Natural killer cell (primary cell): Measurements from ENCODE around the gene COL1A2. TPM values are rescaled to one million over a fixed set of nuclear protein-coding genes. Genes with fewer than 3 reads are reported as not detected.

Experiments used
- ATAC-seq, 3 donors: fragments of 150-1000 bp in 2 of 3; fragments of 200-7000 bp in 1 of 3; cut with Tn5 transposase; 1 replicate in 1 of 3; 2 replicates in 2 of 3; pipeline ENCODE4 v1.10.0; 2021; ENCODE audit warnings: mild to moderate bottlenecking in 2 of 3, moderate library complexity in 2 of 3
- DNase-seq, 2 donors: peaks; one replicate each; pipeline versions ENCODE4 v3.0.0 to v3.0.0-alpha.2; 2013 to 2021; ENCODE audit warnings: mixed read lengths in 1 of 2
- H3K27ac ChIP-seq: one replicate; pipeline ENCODE4 v1.5.1; 2013; ENCODE audit warnings: mild to moderate bottlenecking, low read length
- H3K27me3 ChIP-seq: one replicate; pipeline ENCODE4 v1.6.1; 2013; ENCODE audit warnings: low read length; ENCODE audit not compliant: control insufficient read depth, insufficient read depth
- H3K36me3 ChIP-seq: one replicate; pipeline ENCODE4 v1.6.1; 2013; ENCODE audit warnings: low read length; ENCODE audit not compliant: control insufficient read depth, insufficient read depth
- H3K4me1 ChIP-seq: one replicate; pipeline ENCODE4 v1.6.1; 2013; ENCODE audit warnings: low read length; ENCODE audit not compliant: control insufficient read depth, insufficient read depth
- H3K4me3 ChIP-seq: one replicate; pipeline ENCODE4 v1.5.1; 2013; ENCODE audit warnings: low read length
- H3K9me3 ChIP-seq: one replicate; pipeline ENCODE4 v1.6.1; 2013; ENCODE audit warnings: low read length; ENCODE audit not compliant: control insufficient read depth, insufficient read depth
- H3K27ac Mint-ChIP-seq, 2 donors: one replicate each; pipeline ENCODE4 v1.8.0; 2022; ENCODE audit warnings: mild to moderate bottlenecking in 2 of 2, mixed read lengths in 2 of 2, moderate library complexity in 1 of 2
- H3K27me3 Mint-ChIP-seq, 2 donors: one replicate each; pipeline ENCODE4 v1.8.0; 2022; ENCODE audit warnings: low read depth in 2 of 2, mixed read lengths in 2 of 2
- H3K36me3 Mint-ChIP-seq: one replicate; pipeline ENCODE4 v1.8.0; 2022; ENCODE audit warnings: mixed read lengths
- H3K4me1 Mint-ChIP-seq, 2 donors: one replicate each; pipeline ENCODE4 v1.8.0; 2022; ENCODE audit warnings: mixed read lengths in 2 of 2
- H3K4me3 Mint-ChIP-seq: one replicate; pipeline ENCODE4 v1.8.0; 2022; ENCODE audit warnings: mild to moderate bottlenecking, moderate library complexity, mixed read lengths
- H3K9me3 Mint-ChIP-seq, 2 donors: one replicate each; pipeline ENCODE4 v1.8.0; 2022; ENCODE audit warnings: mixed read lengths in 2 of 2
- CTCF ChIP-seq: fragments of 200-600 bp; IDR thresholded peaks from one replicate; pipeline ENCODE4 v1.8.0; 2022; ENCODE audit warnings: antibody characterized with exemption
- WGBS: methylation state at CpG from one replicate; pipeline ENCODE4 v1.1.7; 2013; ENCODE audit warnings: missing lambda C conversion rate; ENCODE audit not compliant: insufficient coverage; 5-methylcytosine and 5-hydroxymethylcytosine counted together
- intact Hi-C: fragments of 100-400 bp; cut with micrococcal nuclease; formaldehyde crosslinking; loops from one replicate; pipeline ENCODE4 v1.14.2; 2022
- total RNA-seq, 4 donors: library from RNA; stranded (reverse); fragments of 120-200 nt in 1 of 4; gene quantifications; one replicate each; pipeline versions ENCODE4 v1.2.3 to v1.2.4, GENCODE V29; 2013 to 2022

COL1A2 gene
- total RNA-seq, 3 donors from 2014 or later (not counting 1 experiment from before 2014, with no cell fraction given), result not detected

DNA sequence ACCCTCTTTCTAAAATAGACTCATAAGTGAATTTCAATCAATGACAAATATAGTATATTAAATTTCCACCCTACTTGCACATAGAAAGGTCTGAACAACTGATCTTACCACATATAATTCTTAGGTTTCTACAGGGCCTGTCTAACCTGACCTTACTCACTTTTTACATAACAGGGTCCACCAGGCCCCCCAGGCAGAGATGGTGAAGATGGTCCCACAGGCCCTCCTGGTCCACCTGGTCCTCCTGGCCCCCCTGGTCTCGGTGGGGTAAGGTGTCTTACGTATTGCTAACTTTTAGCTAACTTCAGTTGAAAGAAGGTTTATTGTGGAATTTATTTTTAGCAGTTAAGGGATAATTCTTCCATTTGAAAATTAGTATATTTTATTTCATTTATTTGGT lies 5.3 kb downstream of the COL1A2 start:
- no peak overlapping the region for H3K4me3 ChIP-seq
- WGBS, result no CpG with 5 or more reads among the region's 2 CpGs
- H3K36me3 Mint-ChIP-seq, result no peaks in the 10 kb centered on the region
- no peaks in the 10 kb centered on the region for H3K9me3 ChIP-seq
- peaks cover 7 to 28% of the 10 kb centered on the region in 2 donors for H3K27me3 Mint-ChIP-seq
- H3K36me3 ChIP-seq, result no peaks in the 10 kb centered on the region
- no peak overlapping the region for H3K4me3 Mint-ChIP-seq
- H3K9me3 Mint-ChIP-seq, result no peaks in the 10 kb centered on the region
- no peak for TF ChIP-seq CTCF
- intact Hi-C loops, result no loop called here
- H3K27ac ChIP-seq, result no peak overlapping the region
- H3K4me1 Mint-ChIP-seq, result peaks cover 6% of the 10 kb centered on the region in 2 donors
- no peak overlapping the region for H3K27ac Mint-ChIP-seq
- DNase-seq (no peak), ATAC-seq (no peak)
- peaks cover 19% of the 10 kb centered on the region for H3K27me3 ChIP-seq
- no peaks in the 10 kb centered on the region for H3K4me1 ChIP-seq

DNA sequence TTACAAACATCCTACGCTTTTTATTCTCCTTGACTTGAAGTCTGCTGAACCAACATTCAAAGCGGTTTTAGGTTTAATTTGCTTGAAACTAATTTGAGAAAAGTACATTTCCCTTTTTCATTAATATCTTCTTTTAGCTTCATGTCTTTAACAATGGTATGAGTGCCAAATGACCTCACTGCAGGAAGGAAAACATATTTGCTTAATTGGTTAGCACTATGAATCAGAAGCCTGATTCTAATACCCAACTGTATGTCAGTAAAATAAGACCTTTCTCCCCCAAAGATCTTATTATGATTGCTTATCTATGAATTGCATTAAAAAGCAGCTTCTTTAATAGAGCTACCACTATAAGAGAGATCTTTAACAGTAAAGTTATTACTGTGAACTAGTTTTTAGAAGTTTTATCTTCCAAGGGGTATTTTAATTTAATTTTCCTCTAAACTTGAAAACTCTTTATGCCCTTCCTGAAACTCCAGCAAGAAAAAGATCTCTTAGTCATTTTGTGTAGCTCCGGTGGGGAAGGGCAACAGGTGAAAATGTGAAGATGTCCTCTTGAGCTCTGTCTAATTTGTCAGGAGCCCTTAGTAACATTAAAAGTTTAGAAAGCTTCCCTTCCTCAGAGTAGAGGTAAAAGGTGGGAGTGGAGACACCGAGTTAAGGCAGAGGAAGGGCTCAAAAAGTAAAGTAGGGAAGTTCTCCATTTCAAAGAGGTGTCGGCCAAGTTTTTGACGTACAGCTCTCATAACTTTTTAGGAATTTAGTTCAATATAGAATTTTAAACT lies 6.1 kb downstream of the COL1A2 start:
- intact Hi-C loops, result no loop called here
- Histone ChIP-seq H3K4me3 (no peak overlapping the region), H3K4me1 (no peaks in the 10 kb centered on the region), H3K36me3 (no peaks in the 10 kb centered on the region), H3K9me3 (no peaks in the 10 kb centered on the region), H3K27ac (no peak overlapping the region), H3K27me3 (peaks cover 15% of the 10 kb centered on the region)
- DNase-seq (no peak), ATAC-seq (no peak)
- WGBS, result 75% methylated on average over 4 of the region's 6 CpGs
- Mint-ChIP-seq H3K9me3 (no peaks in the 10 kb centered on the region), H3K27me3 (peaks cover 3 to 22% of the 10 kb centered on the region in 2 donors), H3K4me3 (no peak overlapping the region), H3K27ac (no peak overlapping the region), H3K36me3 (no peaks in the 10 kb centered on the region), H3K4me1 (no peaks in the 10 kb centered on the region)
- TF ChIP-seq CTCF, result no peak

DNA sequence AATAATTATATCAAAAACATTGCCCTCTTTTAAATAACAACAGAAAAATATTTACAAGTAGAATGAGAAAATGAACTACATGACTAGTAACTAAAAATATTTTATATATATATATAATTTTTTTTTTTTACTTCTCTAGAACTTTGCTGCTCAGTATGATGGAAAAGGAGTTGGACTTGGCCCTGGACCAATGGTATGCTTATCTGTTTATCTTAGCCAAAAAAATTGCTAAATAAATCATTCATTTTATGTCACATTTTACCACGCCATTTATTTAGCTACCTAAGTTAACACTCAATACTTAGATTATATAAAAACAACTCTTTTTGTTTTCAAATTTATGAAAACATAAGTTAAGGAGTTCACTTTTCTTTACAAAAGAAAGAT lies 6.7 kb downstream of the COL1A2 start:
- intact Hi-C loops, result no loop called here
- TF ChIP-seq CTCF, result no peak
- no CpG with 5 or more reads among the region's 1 CpG for WGBS
- Mint-ChIP-seq H3K27ac (no peak overlapping the region), H3K27me3 (peaks cover 3 to 25% of the 10 kb centered on the region in 2 donors), H3K9me3 (no peaks in the 10 kb centered on the region), H3K4me1 (no peaks in the 10 kb centered on the region), H3K36me3 (no peaks in the 10 kb centered on the region), H3K4me3 (no peak overlapping the region)
- DNase-seq, result no peak
- no peak overlapping the region for H3K27ac ChIP-seq
- H3K4me1 ChIP-seq, result no peaks in the 10 kb centered on the region
- H3K9me3 ChIP-seq, result no peaks in the 10 kb centered on the region
- H3K27me3 ChIP-seq, result peaks cover 12% of the 10 kb centered on the region
- no peak overlapping the region for H3K4me3 ChIP-seq
- no peak for ATAC-seq
- H3K36me3 ChIP-seq, result no peaks in the 10 kb centered on the region

DNA sequence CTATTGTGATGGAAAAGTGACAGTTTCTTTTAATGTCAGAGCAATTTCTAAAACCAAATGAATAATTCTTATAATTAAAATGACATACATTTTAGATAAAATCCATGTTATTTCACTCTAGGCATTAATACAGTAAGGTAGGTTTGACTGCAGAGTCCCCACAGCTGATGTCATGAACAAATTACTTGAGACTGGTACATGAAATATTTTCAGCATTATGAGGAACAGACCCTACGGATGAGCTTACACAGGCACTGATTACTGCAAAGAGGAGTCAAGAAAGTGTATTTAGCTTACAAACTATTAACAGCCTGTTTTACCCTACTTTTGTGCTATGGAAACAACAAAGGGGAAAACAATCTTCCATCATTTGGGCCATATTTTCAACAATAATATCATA lies 8.9 kb downstream of the COL1A2 start:
- Mint-ChIP-seq H3K27me3 (peaks cover 3 to 25% of the 10 kb centered on the region in 2 donors), H3K27ac (no peak overlapping the region), H3K4me3 (no peak overlapping the region), H3K36me3 (no peaks in the 10 kb centered on the region), H3K9me3 (no peaks in the 10 kb centered on the region), H3K4me1 (no peaks in the 10 kb centered on the region)
- Histone ChIP-seq H3K36me3 (no peaks in the 10 kb centered on the region), H3K9me3 (no peaks in the 10 kb centered on the region), H3K27ac (no peak overlapping the region), H3K27me3 (peaks cover 12% of the 10 kb centered on the region), H3K4me1 (no peaks in the 10 kb centered on the region), H3K4me3 (no peak overlapping the region)
- WGBS, result 100% methylated on average over 1 of the region's 1 CpG
- no peak for TF ChIP-seq CTCF
- intact Hi-C loops, result no loop called here
- ATAC-seq, result no peak
- no peak for DNase-seq
